Measurements from ENCODE around the gene SDK1.

The SDK1 gene

GRCh38 chr7:3397324-3397723 lies 96.3 kb downstream of the SDK1 start:
- TF ChIP-seq, protein P1, sequence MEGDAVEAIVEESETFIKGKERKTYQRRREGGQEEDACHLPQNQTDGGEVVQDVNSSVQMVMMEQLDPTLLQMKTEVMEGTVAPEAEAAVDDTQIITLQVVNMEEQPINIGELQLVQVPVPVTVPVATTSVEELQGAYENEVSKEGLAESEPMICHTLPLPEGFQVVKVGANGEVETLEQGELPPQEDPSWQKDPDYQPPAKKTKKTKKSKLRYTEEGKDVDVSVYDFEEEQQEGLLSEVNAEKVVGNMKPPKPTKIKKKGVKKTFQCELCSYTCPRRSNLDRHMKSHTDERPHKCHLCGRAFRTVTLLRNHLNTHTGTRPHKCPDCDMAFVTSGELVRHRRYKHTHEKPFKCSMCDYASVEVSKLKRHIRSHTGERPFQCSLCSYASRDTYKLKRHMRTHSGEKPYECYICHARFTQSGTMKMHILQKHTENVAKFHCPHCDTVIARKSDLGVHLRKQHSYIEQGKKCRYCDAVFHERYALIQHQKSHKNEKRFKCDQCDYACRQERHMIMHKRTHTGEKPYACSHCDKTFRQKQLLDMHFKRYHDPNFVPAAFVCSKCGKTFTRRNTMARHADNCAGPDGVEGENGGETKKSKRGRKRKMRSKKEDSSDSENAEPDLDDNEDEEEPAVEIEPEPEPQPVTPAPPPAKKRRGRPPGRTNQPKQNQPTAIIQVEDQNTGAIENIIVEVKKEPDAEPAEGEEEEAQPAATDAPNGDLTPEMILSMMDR (IDR thresholded peaks at IDR 0.05; ENCODE audit: control insufficient read depth, extremely low read depth, insufficient read depth): no peak
- H3K4me3 ChIP-seq (ENCODE audit: low read depth, low read length): no peak overlapping the region
- DNase-seq (ENCODE audit: low read depth): no peak

- TF ChIP-seq, protein P1 (IDR thresholded peaks at IDR 0.05; ENCODE audit: control insufficient read depth, extremely low read depth, insufficient read depth): peak; percentile 69
- H3K4me3 ChIP-seq (ENCODE audit: low read depth, low read length): no peak overlapping the region
- peak; percentile 25 for DNase-seq (ENCODE audit: low read depth)
Measured at GRCh38 chr7:3399858-3400257, 98.8 kb downstream of the SDK1 start.

- peak; percentile 83 for DNase-seq (ENCODE audit: low read depth)
Measured at GRCh38 chr7:3404501-3404900, 103.4 kb downstream of the SDK1 start.

DNA sequence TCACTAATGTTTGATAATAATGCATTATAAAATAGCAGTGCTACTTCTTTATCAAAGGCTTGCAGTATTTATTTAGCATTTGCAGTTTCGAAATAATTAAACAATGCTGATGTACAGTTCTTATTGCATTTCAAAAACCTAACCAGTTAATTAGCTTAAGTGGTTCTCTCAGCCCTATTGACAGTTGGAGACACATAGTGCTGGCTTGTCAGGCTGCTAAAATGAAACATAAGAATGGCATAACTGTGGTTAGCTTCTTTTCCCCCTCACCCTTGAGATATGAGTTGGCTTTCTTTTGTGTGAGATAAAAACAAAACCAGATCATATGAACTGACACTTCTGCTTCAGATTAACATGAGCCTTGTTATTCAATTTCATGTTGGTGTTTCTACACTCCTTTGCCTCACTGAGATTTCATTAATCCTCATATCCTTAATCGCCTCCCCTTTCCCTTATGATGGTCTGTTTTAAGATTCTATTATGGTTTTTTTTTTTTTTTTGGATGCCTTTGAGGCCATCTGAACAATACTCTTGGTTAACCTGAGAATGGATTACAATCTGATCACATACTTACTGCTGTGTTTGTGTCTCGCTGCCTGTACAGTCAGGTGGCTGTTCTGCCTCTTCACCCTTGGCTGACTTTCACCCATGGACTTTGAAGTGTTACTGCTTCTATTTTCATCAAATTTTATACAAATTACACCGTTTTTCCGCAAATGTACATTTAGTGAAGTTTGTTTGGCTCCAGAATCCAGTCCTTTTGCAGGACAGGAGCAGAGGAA lies 108.0 kb downstream of the SDK1 start:
- TF ChIP-seq, protein P1 (IDR thresholded peaks at IDR 0.05; ENCODE audit: control insufficient read depth, extremely low read depth, insufficient read depth): no peak
- no peak overlapping the region for H3K4me3 ChIP-seq (ENCODE audit: low read depth, low read length)
- DNase-seq (ENCODE audit: low read depth): no peak

More at GRCh38 chr7:3404501-3404900, 103.4 kb downstream of the SDK1 start:
- TF ChIP-seq, protein P1 (IDR thresholded peaks at IDR 0.05; ENCODE audit: control insufficient read depth, extremely low read depth, insufficient read depth): no peak
- no peak overlapping the region for H3K4me3 ChIP-seq (ENCODE audit: low read depth, low read length)

DNA sequence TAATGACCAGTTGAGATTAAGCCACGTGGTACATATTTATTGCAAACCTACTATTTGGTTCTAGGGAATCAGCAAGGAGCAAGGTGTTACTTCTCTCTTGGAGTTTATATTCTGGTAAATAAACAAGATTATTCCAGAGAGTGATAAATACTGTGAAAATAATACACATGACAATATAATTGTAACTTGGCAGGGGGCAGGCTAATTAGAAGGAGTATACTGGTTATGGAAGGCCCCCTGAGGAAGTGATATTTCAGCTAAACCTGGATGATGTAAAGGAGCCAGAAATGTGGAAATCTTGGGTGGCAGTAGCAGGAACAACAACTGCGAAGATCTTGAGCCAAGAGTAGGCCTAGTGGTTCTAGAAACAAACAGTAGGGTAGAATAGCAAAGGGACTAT lies 111.8 kb downstream of the SDK1 start:
- TF ChIP-seq, protein P1 (IDR thresholded peaks at IDR 0.05; ENCODE audit: control insufficient read depth, extremely low read depth, insufficient read depth): no peak
- H3K4me3 ChIP-seq (ENCODE audit: low read depth, low read length): no peak overlapping the region
- DNase-seq (ENCODE audit: low read depth): no peak

- TF ChIP-seq, protein P1 (IDR thresholded peaks at IDR 0.05; ENCODE audit: control insufficient read depth, extremely low read depth, insufficient read depth): no peak
- DNase-seq (ENCODE audit: low read depth): peak; percentile 34
- H3K4me3 ChIP-seq (ENCODE audit: low read depth, low read length): peak overlapping the region; percentile 7; the same call in 1 of the 2 replicates
Measured at GRCh38 chr7:3415861-3416312, 114.8 kb downstream of the SDK1 start.
